Endothelial cell of umbilical vein (primary cell): ENCODE data around the gene NUP37.

Experiments used
- EZH2 ChIP-seq: IDR thresholded peaks from 2 replicates; pipeline ENCODE4 v1.6.1; 2012; ENCODE audit warnings: borderline replicate concordance, low read depth, mild to moderate bottlenecking, moderate library complexity, low read length, inconsistent platforms; ENCODE audit not compliant: severe bottlenecking
- MYC ChIP-seq: IDR thresholded peaks from one replicate; pipeline ENCODE4 v1.6.1; 2011; ENCODE audit warnings: mild to moderate bottlenecking, low read depth, low read length
- POLR2A ChIP-seq: IDR thresholded peaks from 2 replicates; pipeline ENCODE4 v1.6.1; 2012; ENCODE audit warnings: low read depth, mild to moderate bottlenecking, control low read depth, low read length
- POLR2AphosphoS5 ChIP-seq: IDR thresholded peaks from 2 replicates; pipeline ENCODE4 v1.6.1; 2012; ENCODE audit warnings: low read depth, mild to moderate bottlenecking, control low read depth, low read length, moderate library complexity; ENCODE audit not compliant: insufficient read depth
- TF ChIP-seq, protein P1 (sequence below), 2 donors: IDR thresholded peaks; 1 replicate in 1 of 2; 2 replicates in 1 of 2; pipeline ENCODE4 v1.5.1; 2011; ENCODE audit warnings: low read length in 2 of 2, mild to moderate bottlenecking in 2 of 2, moderate library complexity in 2 of 2, control low read depth in 1 of 2, inconsistent platforms in 1 of 2, low read depth in 1 of 2; ENCODE audit not compliant: insufficient read depth in 1 of 2; ENCODE audit errors: extremely low read depth in 1 of 2
- TF ChIP-seq, protein P2 (sequence below): IDR thresholded peaks from 2 replicates; pipeline ENCODE4 v1.6.1; 2011; ENCODE audit not compliant: insufficient read depth, insufficient read length

DNA sequence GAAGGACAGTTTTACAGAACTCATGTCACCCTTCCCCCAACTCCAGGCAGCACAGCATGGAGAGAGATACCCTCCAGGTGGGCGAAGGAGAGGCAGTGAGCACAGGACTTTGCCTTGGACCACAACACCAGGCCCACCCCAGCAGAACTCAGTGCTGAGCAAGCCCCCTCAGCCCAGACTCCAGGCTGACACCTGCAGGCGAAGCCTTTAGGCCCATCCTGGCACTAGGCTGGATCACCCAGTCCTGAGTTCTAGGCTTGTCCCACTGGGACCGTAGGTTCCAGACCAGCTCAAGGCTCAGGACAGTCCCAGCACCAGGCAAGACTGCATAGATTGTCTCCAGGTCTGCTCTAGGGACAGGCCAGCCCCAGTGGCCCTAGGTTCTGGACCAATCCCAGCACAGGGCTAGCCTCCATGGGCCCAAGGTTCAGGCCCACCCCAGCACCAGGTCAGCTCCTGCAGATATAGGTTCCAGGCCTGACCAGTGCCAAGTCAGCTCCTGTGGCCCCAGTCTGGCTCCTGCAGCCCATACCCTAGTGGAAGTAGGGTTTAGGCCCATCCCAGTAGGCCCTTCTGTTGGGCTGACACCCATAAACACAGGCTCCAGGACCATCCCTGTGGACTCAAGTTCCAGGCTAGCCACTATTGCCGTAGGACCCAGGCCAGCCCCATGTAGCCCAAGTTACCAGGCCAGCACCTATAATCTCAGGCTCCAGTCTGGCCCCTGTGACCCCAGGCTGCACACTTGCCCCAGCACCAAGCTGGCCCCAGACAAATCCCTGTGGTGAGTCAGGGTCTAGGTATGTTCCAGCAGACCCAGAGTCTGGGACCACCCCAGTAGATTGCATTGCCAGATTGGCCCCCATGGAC is 67.5 kb downstream of the NUP37 start:
- TF ChIP-seq, protein P1, sequence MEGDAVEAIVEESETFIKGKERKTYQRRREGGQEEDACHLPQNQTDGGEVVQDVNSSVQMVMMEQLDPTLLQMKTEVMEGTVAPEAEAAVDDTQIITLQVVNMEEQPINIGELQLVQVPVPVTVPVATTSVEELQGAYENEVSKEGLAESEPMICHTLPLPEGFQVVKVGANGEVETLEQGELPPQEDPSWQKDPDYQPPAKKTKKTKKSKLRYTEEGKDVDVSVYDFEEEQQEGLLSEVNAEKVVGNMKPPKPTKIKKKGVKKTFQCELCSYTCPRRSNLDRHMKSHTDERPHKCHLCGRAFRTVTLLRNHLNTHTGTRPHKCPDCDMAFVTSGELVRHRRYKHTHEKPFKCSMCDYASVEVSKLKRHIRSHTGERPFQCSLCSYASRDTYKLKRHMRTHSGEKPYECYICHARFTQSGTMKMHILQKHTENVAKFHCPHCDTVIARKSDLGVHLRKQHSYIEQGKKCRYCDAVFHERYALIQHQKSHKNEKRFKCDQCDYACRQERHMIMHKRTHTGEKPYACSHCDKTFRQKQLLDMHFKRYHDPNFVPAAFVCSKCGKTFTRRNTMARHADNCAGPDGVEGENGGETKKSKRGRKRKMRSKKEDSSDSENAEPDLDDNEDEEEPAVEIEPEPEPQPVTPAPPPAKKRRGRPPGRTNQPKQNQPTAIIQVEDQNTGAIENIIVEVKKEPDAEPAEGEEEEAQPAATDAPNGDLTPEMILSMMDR (IDR thresholded peaks at IDR 0.05; ENCODE audit: extremely low read depth in 1 of 2, insufficient read depth in 1 of 2, low read depth in 1 of 2, low read length in 2 of 2) = no peak
- TF ChIP-seq EZH2 (no peak), POLR2AphosphoS5 (no peak), MYC (no peak), POLR2A (no peak)
- TF ChIP-seq, protein P2, sequence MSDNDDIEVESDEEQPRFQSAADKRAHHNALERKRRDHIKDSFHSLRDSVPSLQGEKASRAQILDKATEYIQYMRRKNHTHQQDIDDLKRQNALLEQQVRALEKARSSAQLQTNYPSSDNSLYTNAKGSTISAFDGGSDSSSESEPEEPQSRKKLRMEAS = no peak
